ENCODE data around the gene PTPN11.
"Not testable (repeated sequence)": the region's sequence is repeated elsewhere in the genome, so short reads cannot be mapped to it uniquely, and the experiment has no call there.

Gene PTPN11

DNA sequence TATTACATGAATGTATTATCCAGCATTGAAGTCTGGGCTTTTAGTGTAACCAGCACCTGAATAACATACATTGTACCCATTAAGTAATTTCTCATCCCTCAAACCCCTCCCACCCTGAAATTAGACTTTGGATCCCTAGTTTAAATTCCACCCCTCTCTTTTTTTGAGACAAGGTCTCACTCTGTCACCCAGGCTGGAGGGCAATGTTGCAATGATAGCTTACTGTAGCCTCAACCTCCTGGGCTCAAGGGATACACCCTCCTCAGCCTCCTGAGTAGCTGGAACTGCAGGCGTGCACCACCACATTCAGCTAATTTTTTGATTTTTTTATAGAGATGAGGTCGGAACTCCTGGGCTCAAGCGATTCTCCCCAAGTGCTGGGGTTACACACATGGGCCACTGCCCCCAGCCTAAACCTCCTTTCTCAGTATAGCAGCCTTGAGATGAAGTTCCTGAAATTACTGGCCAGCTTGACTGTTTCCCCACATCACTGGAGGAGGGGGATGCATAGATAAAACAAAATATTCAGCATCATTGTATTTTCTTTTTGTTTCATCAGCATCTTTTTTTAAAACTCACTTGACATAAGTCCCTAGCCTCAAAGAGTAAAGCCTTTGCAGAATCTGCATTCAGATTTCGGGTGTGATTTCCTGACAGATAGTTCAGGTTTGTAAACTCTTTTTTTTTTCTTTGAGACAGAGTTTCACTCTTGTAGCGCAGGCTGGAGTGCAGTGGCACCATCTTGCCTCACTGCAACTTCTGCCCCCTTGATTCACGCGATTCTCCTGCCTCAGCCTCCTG, 7.0 kb downstream of the PTPN11 start:
- no peak overlapping the region for H3K27ac Mint-ChIP-seq
- H3K9me3 Mint-ChIP-seq, result no peaks in the 10 kb centered on the region
- no peaks in the 10 kb centered on the region for H3K27me3 Mint-ChIP-seq
- H3K4me3 Mint-ChIP-seq, result no peak overlapping the region
- H3K36me3 Mint-ChIP-seq, result peaks cover 7% of the 10 kb centered on the region
- no peak for ATAC-seq
- H3K4me1 Mint-ChIP-seq, result peaks cover 44% of the 10 kb centered on the region

DNA sequence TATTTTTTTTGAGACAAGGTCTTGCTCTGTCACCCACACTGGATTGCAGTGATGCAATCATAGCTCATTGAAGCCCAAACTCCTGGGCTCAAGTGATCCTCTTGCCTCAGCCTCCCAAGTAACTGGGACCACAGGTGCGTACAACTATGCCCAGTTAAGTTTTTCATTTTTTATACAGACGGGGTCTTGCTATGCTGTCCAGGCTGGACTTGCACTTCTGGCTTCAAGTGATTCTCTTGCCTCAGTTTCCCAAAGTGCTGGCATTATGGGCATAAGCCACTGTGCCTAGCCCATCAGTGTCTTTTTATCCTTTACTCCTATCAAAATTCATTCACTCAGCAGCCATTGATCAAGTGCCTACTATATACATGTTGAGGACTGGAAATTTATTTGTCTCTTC, 9.0 kb downstream of the PTPN11 start:
- H3K27ac Mint-ChIP-seq, result no peak overlapping the region
- no peaks in the 10 kb centered on the region for H3K27me3 Mint-ChIP-seq
- no peak for ATAC-seq
- H3K4me1 Mint-ChIP-seq, result peaks cover 40% of the 10 kb centered on the region
- H3K9me3 Mint-ChIP-seq, result no peaks in the 10 kb centered on the region
- H3K36me3 Mint-ChIP-seq, result peaks cover 19% of the 10 kb centered on the region
- H3K4me3 Mint-ChIP-seq, result no peak overlapping the region

DNA sequence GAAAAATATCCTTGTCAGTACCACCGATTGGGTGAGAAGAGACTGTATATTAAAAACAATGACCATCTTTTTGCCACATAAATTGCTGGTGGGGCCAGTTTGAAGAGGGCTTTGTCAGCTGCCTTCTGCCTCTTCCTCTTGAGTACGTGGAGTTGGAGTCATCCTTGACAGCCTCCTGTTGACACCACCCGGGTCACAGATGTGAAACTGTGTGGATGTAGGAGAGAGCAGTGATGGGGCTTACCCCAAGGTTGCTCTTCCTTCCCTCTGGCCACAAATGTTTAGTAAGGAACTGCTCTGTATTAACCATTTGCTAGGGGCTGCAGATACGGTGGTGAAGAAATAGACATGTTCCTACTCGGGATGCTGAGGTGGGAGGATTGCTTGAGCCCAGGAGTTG, 12.2 kb downstream of the PTPN11 start:
- ATAC-seq, result no peak

GRCh38 chr12:112431965-112432364, 13.2 kb downstream of the PTPN11 start:
- Mint-ChIP-seq H3K36me3 (peaks cover 24% of the 10 kb centered on the region), H3K9me3 (no peaks in the 10 kb centered on the region), H3K4me3 (no peak overlapping the region), H3K27ac (no peak overlapping the region), H3K27me3 (no peaks in the 10 kb centered on the region), H3K4me1 (peaks cover 21% of the 10 kb centered on the region)
- ATAC-seq, result no peak

More for the DNA sequence above, 12.2 kb downstream of the PTPN11 start:
- H3K27me3 Mint-ChIP-seq, result no peaks in the 10 kb centered on the region
- no peaks in the 10 kb centered on the region for H3K9me3 Mint-ChIP-seq
- H3K27ac Mint-ChIP-seq, result no peak overlapping the region
- H3K4me3 Mint-ChIP-seq, result no peak overlapping the region
- peaks cover 24% of the 10 kb centered on the region for H3K36me3 Mint-ChIP-seq
- H3K4me1 Mint-ChIP-seq, result peaks cover 21% of the 10 kb centered on the region

GRCh38 chr12:112433551-112433950, 14.8 kb downstream of the PTPN11 start:
- no peak overlapping the region for H3K4me3 Mint-ChIP-seq
- H3K9me3 Mint-ChIP-seq, result no peaks in the 10 kb centered on the region
- peaks cover 17% of the 10 kb centered on the region for H3K36me3 Mint-ChIP-seq
- no peak for ATAC-seq
- peaks cover 23% of the 10 kb centered on the region for H3K4me1 Mint-ChIP-seq
- no peak overlapping the region for H3K27ac Mint-ChIP-seq
- H3K27me3 Mint-ChIP-seq, result no peaks in the 10 kb centered on the region

GRCh38 chr12:112438645-112439044, 19.9 kb downstream of the PTPN11 start:
- not testable (repeated sequence) for H3K27me3 Mint-ChIP-seq, H3K4me1 Mint-ChIP-seq, H3K27ac Mint-ChIP-seq, H3K9me3 Mint-ChIP-seq, H3K4me3 Mint-ChIP-seq, ATAC-seq
- peaks cover 13% of the 10 kb centered on the region for H3K36me3 Mint-ChIP-seq

DNA sequence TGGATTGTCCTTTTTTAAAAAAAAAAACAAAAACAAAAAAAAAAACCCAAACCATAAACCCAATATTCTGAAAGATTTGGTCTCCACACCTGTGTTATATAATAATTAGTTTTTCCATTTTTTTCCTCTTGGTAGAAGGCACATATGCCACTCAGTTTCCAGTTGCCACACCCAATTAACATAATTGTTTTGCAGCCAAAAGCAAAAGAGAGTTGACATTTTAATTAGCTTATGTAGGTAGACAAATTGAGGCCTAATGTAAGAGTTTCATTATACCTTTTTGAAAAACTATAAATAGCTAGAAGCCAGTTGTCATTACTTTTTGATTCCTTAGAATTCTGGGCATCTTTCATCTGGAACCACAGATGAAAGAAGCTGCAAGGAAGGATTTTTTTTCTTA, 21.0 kb downstream of the PTPN11 start:
- Mint-ChIP-seq H3K36me3 (peaks cover 8% of the 10 kb centered on the region), H3K27me3 (no peaks in the 10 kb centered on the region), H3K4me1 (peaks cover 9% of the 10 kb centered on the region), H3K27ac (no peak overlapping the region), H3K9me3 (no peaks in the 10 kb centered on the region), H3K4me3 (no peak overlapping the region)
- no peak for ATAC-seq

DNA sequence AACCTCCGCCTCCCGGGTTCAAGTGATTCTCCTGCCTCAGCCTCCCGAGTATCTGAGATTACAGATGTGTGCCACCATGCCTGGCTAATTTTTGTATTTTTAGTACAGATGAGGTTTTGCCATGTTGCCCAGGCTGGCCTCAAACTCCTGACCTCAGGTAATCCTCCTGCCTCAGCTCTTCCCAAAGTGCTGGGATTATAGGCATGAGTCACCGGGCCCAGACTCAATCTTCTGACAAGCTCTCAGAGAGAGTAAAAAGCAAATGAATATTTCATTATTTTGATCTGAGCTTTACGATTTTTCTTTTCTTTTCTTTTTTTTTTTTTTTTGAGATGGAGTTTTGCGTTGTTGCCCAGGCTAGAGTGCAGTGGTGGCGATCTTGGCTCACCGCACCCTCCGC, 21.9 kb downstream of the PTPN11 start:
- not testable (repeated sequence) for H3K4me1 Mint-ChIP-seq, H3K27ac Mint-ChIP-seq, ATAC-seq, H3K36me3 Mint-ChIP-seq, H3K4me3 Mint-ChIP-seq, H3K27me3 Mint-ChIP-seq, H3K9me3 Mint-ChIP-seq

- Mint-ChIP-seq H3K4me1 (peaks cover 5% of the 10 kb centered on the region), H3K27ac (no peak overlapping the region), H3K27me3 (no peaks in the 10 kb centered on the region), H3K9me3 (no peaks in the 10 kb centered on the region), H3K4me3 (no peak overlapping the region), H3K36me3 (peaks cover 17% of the 10 kb centered on the region)
- no peak for ATAC-seq
Measured at GRCh38 chr12:112443916-112444315, 25.2 kb downstream of the PTPN11 start.

DNA sequence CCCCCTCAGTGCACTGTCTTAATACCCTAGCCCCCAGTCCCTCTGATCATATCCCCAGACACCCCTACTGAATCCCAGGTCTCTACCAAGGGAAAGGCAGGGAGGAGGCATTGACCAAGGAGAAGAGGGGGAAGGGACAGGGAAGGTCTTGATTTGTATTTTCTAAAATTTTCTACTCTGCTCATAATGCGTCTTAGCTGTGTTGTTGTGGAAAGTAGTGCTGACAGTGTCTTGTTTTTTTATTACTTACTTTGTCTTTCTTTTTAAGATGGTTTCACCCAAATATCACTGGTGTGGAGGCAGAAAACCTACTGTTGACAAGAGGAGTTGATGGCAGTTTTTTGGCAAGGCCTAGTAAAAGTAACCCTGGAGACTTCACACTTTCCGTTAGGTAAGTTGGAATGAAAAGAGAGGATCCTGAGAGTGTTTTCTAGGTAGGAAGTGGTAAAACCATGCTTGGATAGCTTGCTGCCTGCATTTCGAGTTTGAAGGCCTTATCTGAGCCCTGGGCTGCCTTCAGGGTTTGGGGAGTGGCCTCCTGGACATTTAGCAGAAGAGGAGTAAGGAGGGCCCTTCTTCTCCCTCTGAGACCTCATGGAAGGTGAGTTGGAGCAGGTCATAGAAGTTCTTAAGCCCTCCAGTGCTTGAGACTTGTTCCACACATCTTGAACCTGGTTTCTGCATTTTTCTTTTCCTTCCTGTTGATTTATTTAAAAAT, 27.4 kb downstream of the PTPN11 start:
- H3K4me1 Mint-ChIP-seq, result peaks cover 5% of the 10 kb centered on the region
- peaks cover 32% of the 10 kb centered on the region for H3K36me3 Mint-ChIP-seq
- no peaks in the 10 kb centered on the region for H3K27me3 Mint-ChIP-seq
- ATAC-seq, result no peak
- no peak overlapping the region for H3K4me3 Mint-ChIP-seq
- H3K9me3 Mint-ChIP-seq, result no peaks in the 10 kb centered on the region
- H3K27ac Mint-ChIP-seq, result no peak overlapping the region

DNA sequence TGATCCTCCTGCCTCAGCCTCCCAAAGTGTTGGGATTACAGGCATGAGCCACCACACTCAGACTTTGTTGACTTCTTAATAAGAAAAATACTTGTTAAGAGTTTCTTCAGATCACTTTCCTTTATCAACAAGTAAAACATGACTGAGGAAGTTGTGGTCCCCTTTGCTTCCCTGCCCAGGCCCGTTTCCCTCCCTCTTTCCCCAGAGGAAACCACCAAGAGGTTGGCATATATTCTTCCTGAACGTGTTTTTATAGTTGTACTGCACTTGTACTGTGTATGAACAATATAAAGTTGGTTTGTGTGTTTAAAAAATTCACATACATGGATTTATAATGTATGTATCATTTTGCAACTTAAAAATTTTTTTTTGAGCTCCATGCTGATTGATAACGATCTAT, 28.4 kb downstream of the PTPN11 start:
- Mint-ChIP-seq H3K27ac (no peak overlapping the region), H3K27me3 (no peaks in the 10 kb centered on the region), H3K9me3 (no peaks in the 10 kb centered on the region), H3K4me1 (peaks cover 5% of the 10 kb centered on the region), H3K4me3 (no peak overlapping the region), H3K36me3 (peaks cover 35% of the 10 kb centered on the region)
- ATAC-seq, result no peak

DNA sequence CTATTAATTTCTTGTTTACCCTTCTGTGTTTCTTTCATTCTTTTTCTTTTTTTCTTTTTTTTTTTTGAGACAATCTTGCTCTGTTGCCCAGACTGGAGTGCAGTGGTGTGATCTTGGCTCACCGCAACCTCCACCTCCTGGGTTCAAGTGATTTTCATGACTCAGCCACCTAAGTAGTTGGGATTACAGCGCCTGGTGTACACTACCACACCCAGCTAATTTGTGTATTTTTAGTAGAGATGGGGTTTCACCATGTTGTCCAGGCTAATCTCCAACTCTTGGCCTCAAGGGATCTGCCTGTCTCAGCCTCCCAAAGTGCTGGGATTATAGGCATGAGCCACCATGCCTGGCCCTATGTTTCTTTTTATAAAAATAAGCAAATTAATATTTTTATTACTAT, 29.4 kb downstream of the PTPN11 start:
- H3K36me3 Mint-ChIP-seq, result peaks cover 40% of the 10 kb centered on the region
- not testable (repeated sequence) for H3K4me1 Mint-ChIP-seq, H3K9me3 Mint-ChIP-seq, H3K4me3 Mint-ChIP-seq, ATAC-seq, H3K27me3 Mint-ChIP-seq, H3K27ac Mint-ChIP-seq

- Mint-ChIP-seq H3K36me3 (peaks cover 48% of the 10 kb centered on the region), H3K9me3 (no peaks in the 10 kb centered on the region), H3K27me3 (no peaks in the 10 kb centered on the region), H3K4me3 (no peak overlapping the region), H3K27ac (no peak overlapping the region), H3K4me1 (peaks cover 5% of the 10 kb centered on the region)
- ATAC-seq, result no peak
Measured at GRCh38 chr12:112450725-112451124, 32.0 kb downstream of the PTPN11 start.

DNA sequence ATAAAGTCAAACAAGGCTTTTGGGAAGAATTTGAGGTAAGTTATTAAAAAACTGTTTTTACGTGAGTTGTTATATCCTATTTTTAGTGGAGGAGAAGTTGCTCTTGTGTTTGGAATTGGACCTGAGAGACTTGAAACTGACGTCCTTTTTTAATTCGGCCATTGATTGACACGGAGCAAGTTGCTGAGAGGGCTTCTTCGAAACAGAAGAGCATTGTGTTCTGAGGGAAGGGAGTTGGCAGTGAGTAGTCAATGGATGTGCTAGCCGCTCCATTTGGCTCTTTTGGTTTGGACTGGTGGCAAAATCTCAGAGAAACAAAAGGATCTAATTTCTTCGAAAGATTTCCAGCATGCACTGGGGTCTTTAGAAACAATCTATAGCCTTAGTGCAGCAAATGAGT, 37.3 kb downstream of the PTPN11 start:
- no peak for ATAC-seq
- H3K36me3 Mint-ChIP-seq, result peaks cover 71% of the 10 kb centered on the region
- H3K9me3 Mint-ChIP-seq, result no peaks in the 10 kb centered on the region
- no peak overlapping the region for H3K4me3 Mint-ChIP-seq
- no peak overlapping the region for H3K27ac Mint-ChIP-seq
- H3K27me3 Mint-ChIP-seq, result no peaks in the 10 kb centered on the region
- H3K4me1 Mint-ChIP-seq, result no peaks in the 10 kb centered on the region

- not testable (repeated sequence) for H3K4me1 Mint-ChIP-seq, H3K27me3 Mint-ChIP-seq, H3K27ac Mint-ChIP-seq, ATAC-seq, H3K4me3 Mint-ChIP-seq, H3K9me3 Mint-ChIP-seq
- peaks cover 74% of the 10 kb centered on the region for H3K36me3 Mint-ChIP-seq
Measured at GRCh38 chr12:112457142-112457541, 38.4 kb downstream of the PTPN11 start.

DNA sequence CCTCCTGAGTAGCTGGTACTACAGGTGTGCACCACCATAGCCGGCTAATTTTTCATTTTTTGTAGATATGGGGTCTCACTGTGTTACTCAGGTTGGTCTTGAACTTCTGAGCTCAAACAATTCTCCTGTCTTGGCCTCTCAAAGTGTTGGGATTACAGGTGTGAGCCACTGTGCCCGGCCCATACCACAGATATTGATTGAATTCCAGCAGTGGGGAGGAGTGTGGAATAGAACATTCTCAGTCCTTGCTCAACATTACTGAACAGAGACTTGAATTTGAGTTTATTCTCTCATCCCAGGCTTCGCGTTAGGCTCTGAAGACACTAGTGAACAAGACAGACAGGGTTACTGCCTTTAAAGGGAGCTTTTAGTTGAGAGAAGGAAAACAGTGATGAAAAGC, 39.6 kb downstream of the PTPN11 start:
- H3K9me3 Mint-ChIP-seq, result no peaks in the 10 kb centered on the region
- peaks cover 65% of the 10 kb centered on the region for H3K36me3 Mint-ChIP-seq
- peaks cover 1% of the 10 kb centered on the region for H3K4me1 Mint-ChIP-seq
- no peak overlapping the region for H3K4me3 Mint-ChIP-seq
- H3K27ac Mint-ChIP-seq, result no peak overlapping the region
- no peaks in the 10 kb centered on the region for H3K27me3 Mint-ChIP-seq
- no peak for ATAC-seq
